GM23338 (cell line): ENCODE measurements around the gene SUB1. TPM values are rescaled to one million over a fixed set of nuclear protein-coding genes. Genes with fewer than 3 reads are reported as not detected.

Source experiments
- ATAC-seq: fragments of 200-7000 bp; cut with Tn5 transposase; 3 replicates; pipeline ENCODE4 v1.9.1; 2020
- DNase-seq: peaks from one replicate; pipeline ENCODE4 v3.0.0-alpha.2; 2015; ENCODE audit warnings: low spot score
- H2AFZ ChIP-seq: fragments of 200-600 bp; sonication (generic); 2 replicates; pipeline ENCODE4 v1.8.0; 2016; ENCODE audit warnings: antibody characterized with exemption, mild to moderate bottlenecking, moderate library complexity
- H3F3A ChIP-seq: fragments of 200-600 bp; sonication (generic); replicated peaks from 2 replicates; pipeline ENCODE4 v1.8.0; 2017; ENCODE audit warnings: antibody characterized with exemption, mixed run types, low read depth
- H3K27ac ChIP-seq: fragments of 200-600 bp; sonication (generic); 2 replicates; pipeline ENCODE4 v1.6.1; 2016; ENCODE audit warnings: low read depth
- H3K27me3 ChIP-seq: fragments of 200-600 bp; sonication (generic); 2 replicates; pipeline ENCODE4 v1.8.0; 2016; ENCODE audit warnings: mild to moderate bottlenecking, mixed run types, moderate library complexity; ENCODE audit not compliant: insufficient read depth
- H3K36me3 ChIP-seq: fragments of 200-600 bp; sonication (generic); 2 replicates; pipeline ENCODE4 v1.8.0; 2016; ENCODE audit warnings: mild to moderate bottlenecking; ENCODE audit not compliant: insufficient read depth
- H3K4me1 ChIP-seq: fragments of 200-600 bp; sonication (generic); 2 replicates; pipeline ENCODE4 v1.8.0; 2016; ENCODE audit warnings: mild to moderate bottlenecking, moderate library complexity; ENCODE audit not compliant: insufficient read depth
- H3K4me2 ChIP-seq: fragments of 200-600 bp; sonication (generic); 2 replicates; pipeline ENCODE4 v1.7.1; 2017; ENCODE audit warnings: mixed run types
- H3K4me3 ChIP-seq: fragments of 200-600 bp; sonication (generic); 2 replicates; pipeline ENCODE4 v1.6.1; 2016; ENCODE audit warnings: mixed run types
- H3K79me2 ChIP-seq: fragments of 200-600 bp; sonication (generic); replicated peaks from 2 replicates; pipeline ENCODE4 v1.8.0; 2017; ENCODE audit warnings: mild to moderate bottlenecking; ENCODE audit not compliant: insufficient read depth
- H3K9me2 ChIP-seq: fragments of 200-600 bp; sonication (generic); 2 replicates; pipeline ENCODE4 v1.8.0; 2017; ENCODE audit not compliant: insufficient read depth
- H4K20me1 ChIP-seq: fragments of 200-600 bp; sonication (generic); replicated peaks from 2 replicates; pipeline ENCODE4 v1.8.0; 2017; ENCODE audit warnings: mild to moderate bottlenecking; ENCODE audit not compliant: insufficient read depth
- H3K27ac Mint-ChIP-seq: 2 replicates; pipeline ENCODE4 v1.8.0; 2020; ENCODE audit warnings: inconsistent platforms, mild to moderate bottlenecking, moderate library complexity, mixed read lengths
- H3K27me3 Mint-ChIP-seq: 3 replicates; pipeline ENCODE4 v1.8.0; 2022; ENCODE audit warnings: low read depth, mild to moderate bottlenecking, moderate library complexity, mixed read lengths, inconsistent platforms; ENCODE audit not compliant: insufficient read depth, poor library complexity
- H3K36me3 Mint-ChIP-seq: 3 replicates; pipeline ENCODE4 v1.8.0; 2021; ENCODE audit warnings: low read depth, mild to moderate bottlenecking, inconsistent platforms, moderate library complexity, mixed read lengths
- H3K4me1 Mint-ChIP-seq: 3 replicates; pipeline ENCODE4 v1.8.0; 2020; ENCODE audit warnings: mild to moderate bottlenecking, inconsistent platforms, mixed read lengths
- H3K4me3 Mint-ChIP-seq: 3 replicates; pipeline ENCODE4 v1.8.0; 2021; ENCODE audit warnings: moderate library complexity, mild to moderate bottlenecking, inconsistent platforms, mixed read lengths
- H3K9me3 Mint-ChIP-seq: 3 replicates; pipeline ENCODE4 v1.8.0; 2020; ENCODE audit warnings: moderate library complexity, mild to moderate bottlenecking, inconsistent platforms, mixed read lengths
- CREB1 ChIP-seq: fragments of 250-450 bp; sonication (Bioruptor Pico); IDR thresholded peaks from 2 replicates; pipeline ENCODE4 v1.5.0; 2020; ENCODE audit warnings: low read depth, mild to moderate bottlenecking, moderate library complexity
- CTCF ChIP-seq, 2 experiments: fragments of 200-600 bp in 1 of 2; sonication (generic) in 1 of 2; conservative IDR thresholded peaks; 2 replicates each; pipeline versions ENCODE4 v1.5.1 to v1.6.1; 2016 to 2017; ENCODE audit warnings: antibody characterized with exemption in 2 of 2, low read depth in 2 of 2, mild to moderate bottlenecking in 2 of 2, moderate library complexity in 1 of 2
- ETS1 ChIP-seq: IDR thresholded peaks from 2 replicates; pipeline ENCODE4 v1.6.1; 2016; ENCODE audit warnings: antibody characterized with exemption
- EZH2 ChIP-seq: fragments of 200-600 bp; sonication (generic); IDR thresholded peaks from one replicate; pipeline ENCODE4 v1.8.0; 2017; ENCODE audit warnings: antibody characterized with exemption, mild to moderate bottlenecking, low read depth; ENCODE audit not compliant: unreplicated experiment
- EZH2phosphoT487 ChIP-seq: fragments of 200-600 bp; sonication (generic); IDR thresholded peaks from one replicate; pipeline ENCODE4 v1.8.1; 2018; ENCODE audit warnings: antibody characterized with exemption; ENCODE audit not compliant: unreplicated experiment
- JUNB ChIP-seq: IDR thresholded peaks from one replicate; pipeline ENCODE4 v1.6.1; 2016; ENCODE audit warnings: antibody characterized with exemption; ENCODE audit not compliant: unreplicated experiment
- NANOG ChIP-seq: IDR thresholded peaks from 2 replicates; pipeline ENCODE4 v1.6.1; 2016; ENCODE audit warnings: antibody characterized with exemption, borderline replicate concordance
- POLR2AphosphoS5 ChIP-seq: IDR thresholded peaks from 2 replicates; pipeline ENCODE4 v1.6.1; 2016; ENCODE audit warnings: antibody characterized with exemption, low read depth
- REST ChIP-seq: IDR thresholded peaks from one replicate; pipeline ENCODE4 v1.6.1; 2018; ENCODE audit warnings: antibody characterized with exemption; ENCODE audit not compliant: unreplicated experiment
- STAT1 ChIP-seq: IDR thresholded peaks from one replicate; pipeline ENCODE4 v1.6.1; 2016; ENCODE audit warnings: antibody characterized with exemption; ENCODE audit not compliant: unreplicated experiment
- ZNF114 ChIP-seq: fragments of 250-450 bp; sonication (Bioruptor Pico); IDR thresholded peaks from 2 replicates; pipeline ENCODE4 v1.5.0; 2020; ENCODE audit warnings: mild to moderate bottlenecking, moderate library complexity
- ZNF331 ChIP-seq: fragments of 250-450 bp; sonication (Bioruptor Pico); IDR thresholded peaks from 2 replicates; pipeline ENCODE4 v1.5.0; 2020; ENCODE audit warnings: low read depth, mild to moderate bottlenecking, moderate library complexity
- ZNF462 ChIP-seq: fragments of 250-450 bp; sonication (Bioruptor Pico); IDR thresholded peaks from 2 replicates; pipeline ENCODE4 v1.5.0; 2020; ENCODE audit warnings: mild to moderate bottlenecking, moderate library complexity
- polyA plus RNA-seq: library from polyadenylated mRNA; unstranded; fragments of >200 nt; fragmentation: Nextera tagmentation; extraction: Ambion mirVana; gene quantifications from 2 replicates; pipeline ENCODE4 v1.2.1, GENCODE V29; 2016
- total RNA-seq: library from RNA; depleted of rRNA; stranded (reverse); fragments of >200 nt; shearing (Covaris generic); gene quantifications from 2 replicates; pipeline ENCODE4 v1.2.3, GENCODE V29; 2014

The SUB1 gene
- total and polyA plus RNA-seq, 2 experiments from 2014 or later: 365 to 1,041 TPM

- Mint-ChIP-seq H3K36me3 (no peaks in the 10 kb centered on the region), H3K4me1 (no peaks in the 10 kb centered on the region), H3K27ac (no peak overlapping the region), H3K27me3 (peaks cover 2% of the 10 kb centered on the region), H3K9me3 (peaks cover 7% of the 10 kb centered on the region), H3K4me3 (no peak overlapping the region)
- TF ChIP-seq ZNF462 (CRISPR knock-in tag): no peak
- TF ChIP-seq CTCF (conservative IDR thresholded peaks at IDR 0.05; ENCODE audit: low read depth in 2 of 2): no peak
- no peak for TF ChIP-seq ETS1
- no peak for TF ChIP-seq ZNF331 (CRISPR knock-in tag)
- TF ChIP-seq ZNF114: no peak
- TF ChIP-seq POLR2AphosphoS5: no peak
- no peak for TF ChIP-seq JUNB
- TF ChIP-seq REST: no peak
- no peak for TF ChIP-seq EZH2
- TF ChIP-seq NANOG: no peak
- TF ChIP-seq STAT1: no peak
- TF ChIP-seq EZH2phosphoT487: no peak
- no peak for TF ChIP-seq CREB1 (CRISPR knock-in tag)
- H3K9me2 ChIP-seq: no peaks in the 10 kb centered on the region
- H3K27ac ChIP-seq: no peak overlapping the region
- H3K79me2 ChIP-seq: no peaks in the 10 kb centered on the region
- H3K4me3 ChIP-seq: no peak overlapping the region
- DNase-seq: no peak
- H3K36me3 ChIP-seq: no peaks in the 10 kb centered on the region
- H3K4me1 ChIP-seq: no peaks in the 10 kb centered on the region
- H3K27me3 ChIP-seq: no peaks in the 10 kb centered on the region
- ATAC-seq: no peak
- no peak overlapping the region for H2AFZ ChIP-seq
- no peaks in the 10 kb centered on the region for H3F3A ChIP-seq
- no peak overlapping the region for H3K4me2 ChIP-seq
- no peaks in the 10 kb centered on the region for H4K20me1 ChIP-seq
Measured at GRCh38 chr5:32551194-32551593, 34.2 kb upstream of the SUB1 start.
